Spleen (tissue), 7 donors: ENCODE measurements around the gene CLCN5.

Source experiments
- POLR2AphosphoS5 ChIP-seq, 3 donors: sonication (generic); formaldehyde crosslinking; IDR thresholded peaks; one replicate each; pipeline ENCODE4 v1.5.1; 2017; ENCODE audit warnings: antibody characterized with exemption in 3 of 3
- TF ChIP-seq, protein P1 (sequence below), 11 experiments: fragments of 200-600 bp in 7 of 11; fragments of 450-650 bp in 4 of 11; sonication (generic) in 4 of 11; IDR thresholded peaks in 8 of 11; conservative IDR thresholded peaks in 3 of 11; 1 replicate in 7 of 11; 2 replicates in 4 of 11; pipeline versions ENCODE4 v1.4.0 to v1.8.0; 2016 to 2021; ENCODE audit warnings: antibody characterized with exemption in 11 of 11, inconsistent platforms in 4 of 11, mild to moderate bottlenecking in 1 of 11
- donor health status: DM: no; HTN: no; CAD: no; lungs with moderate emphysema.
- donor health status: DM: no; HTN: no; CAD: no.
- donor health status: DM: no; HTN: no; CAD: no.

- no peak for TF ChIP-seq POLR2AphosphoS5 (IDR thresholded peaks at IDR 0.05)
- TF ChIP-seq, protein P1, sequence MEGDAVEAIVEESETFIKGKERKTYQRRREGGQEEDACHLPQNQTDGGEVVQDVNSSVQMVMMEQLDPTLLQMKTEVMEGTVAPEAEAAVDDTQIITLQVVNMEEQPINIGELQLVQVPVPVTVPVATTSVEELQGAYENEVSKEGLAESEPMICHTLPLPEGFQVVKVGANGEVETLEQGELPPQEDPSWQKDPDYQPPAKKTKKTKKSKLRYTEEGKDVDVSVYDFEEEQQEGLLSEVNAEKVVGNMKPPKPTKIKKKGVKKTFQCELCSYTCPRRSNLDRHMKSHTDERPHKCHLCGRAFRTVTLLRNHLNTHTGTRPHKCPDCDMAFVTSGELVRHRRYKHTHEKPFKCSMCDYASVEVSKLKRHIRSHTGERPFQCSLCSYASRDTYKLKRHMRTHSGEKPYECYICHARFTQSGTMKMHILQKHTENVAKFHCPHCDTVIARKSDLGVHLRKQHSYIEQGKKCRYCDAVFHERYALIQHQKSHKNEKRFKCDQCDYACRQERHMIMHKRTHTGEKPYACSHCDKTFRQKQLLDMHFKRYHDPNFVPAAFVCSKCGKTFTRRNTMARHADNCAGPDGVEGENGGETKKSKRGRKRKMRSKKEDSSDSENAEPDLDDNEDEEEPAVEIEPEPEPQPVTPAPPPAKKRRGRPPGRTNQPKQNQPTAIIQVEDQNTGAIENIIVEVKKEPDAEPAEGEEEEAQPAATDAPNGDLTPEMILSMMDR (IDR thresholded peaks at IDR 0.05 in 8 of 11, conservative IDR thresholded peaks at IDR 0.05 in 3 of 11), result no peak
Measured at GRCh38 chrX:50073601-50074000, 151.2 kb downstream of the CLCN5 start.
